Endothelial cell of umbilical vein (primary cell): ENCODE data around the gene SMC5.

Experiments
- EZH2 ChIP-seq: IDR thresholded peaks from 2 replicates; pipeline ENCODE4 v1.6.1; 2012; ENCODE audit warnings: borderline replicate concordance, low read depth, mild to moderate bottlenecking, moderate library complexity, low read length, inconsistent platforms; ENCODE audit not compliant: severe bottlenecking
- FOS ChIP-seq: IDR thresholded peaks from 2 replicates; pipeline ENCODE4 v1.6.1; 2011; ENCODE audit warnings: mild to moderate bottlenecking, low read length, moderate library complexity, borderline replicate concordance; ENCODE audit not compliant: insufficient read depth
- GATA2 ChIP-seq: IDR thresholded peaks from 2 replicates; pipeline ENCODE4 v1.7.0; 2011; ENCODE audit warnings: low read depth, mild to moderate bottlenecking, moderate library complexity, mixed read lengths, low read length; ENCODE audit not compliant: insufficient read length, insufficient read depth
- JUN ChIP-seq: IDR thresholded peaks from 2 replicates; pipeline ENCODE4 v1.6.1; 2011; ENCODE audit warnings: borderline replicate concordance, low read depth; ENCODE audit not compliant: insufficient read length, insufficient read depth
- MYC ChIP-seq: IDR thresholded peaks from one replicate; pipeline ENCODE4 v1.6.1; 2011; ENCODE audit warnings: mild to moderate bottlenecking, low read depth, low read length
- POLR2A ChIP-seq: IDR thresholded peaks from 2 replicates; pipeline ENCODE4 v1.6.1; 2012; ENCODE audit warnings: low read depth, mild to moderate bottlenecking, control low read depth, low read length
- POLR2AphosphoS5 ChIP-seq: IDR thresholded peaks from 2 replicates; pipeline ENCODE4 v1.6.1; 2012; ENCODE audit warnings: low read depth, mild to moderate bottlenecking, control low read depth, low read length, moderate library complexity; ENCODE audit not compliant: insufficient read depth
- TF ChIP-seq, protein P1 (sequence below), 2 donors: IDR thresholded peaks; 1 replicate in 1 of 2; 2 replicates in 1 of 2; pipeline ENCODE4 v1.5.1; 2011; ENCODE audit warnings: low read length in 2 of 2, mild to moderate bottlenecking in 2 of 2, moderate library complexity in 2 of 2, control low read depth in 1 of 2, inconsistent platforms in 1 of 2, low read depth in 1 of 2; ENCODE audit not compliant: insufficient read depth in 1 of 2; ENCODE audit errors: extremely low read depth in 1 of 2
- TF ChIP-seq, protein P2 (sequence below): IDR thresholded peaks from 2 replicates; pipeline ENCODE4 v1.6.1; 2011; ENCODE audit not compliant: insufficient read depth, insufficient read length

DNA sequence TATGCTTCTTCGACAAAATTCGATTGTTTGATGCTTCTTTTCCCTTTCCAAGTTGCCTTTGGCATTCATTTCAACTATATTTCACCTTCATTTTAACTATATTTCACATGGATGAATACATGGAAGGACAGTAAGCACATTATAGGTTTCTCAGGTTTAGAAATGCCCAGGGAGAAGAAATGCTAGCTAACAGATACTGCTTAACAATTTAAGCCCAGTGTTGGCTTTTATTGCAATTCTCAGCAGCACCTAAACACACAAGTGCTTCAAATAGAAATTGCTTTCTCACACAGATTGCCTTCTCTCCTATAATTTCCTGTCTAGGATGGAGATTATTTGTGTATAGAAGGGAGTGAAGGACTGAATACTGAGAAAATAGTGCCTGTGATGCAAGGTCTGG, 30.2 kb upstream of the SMC5 start:
- TF ChIP-seq, protein P1, sequence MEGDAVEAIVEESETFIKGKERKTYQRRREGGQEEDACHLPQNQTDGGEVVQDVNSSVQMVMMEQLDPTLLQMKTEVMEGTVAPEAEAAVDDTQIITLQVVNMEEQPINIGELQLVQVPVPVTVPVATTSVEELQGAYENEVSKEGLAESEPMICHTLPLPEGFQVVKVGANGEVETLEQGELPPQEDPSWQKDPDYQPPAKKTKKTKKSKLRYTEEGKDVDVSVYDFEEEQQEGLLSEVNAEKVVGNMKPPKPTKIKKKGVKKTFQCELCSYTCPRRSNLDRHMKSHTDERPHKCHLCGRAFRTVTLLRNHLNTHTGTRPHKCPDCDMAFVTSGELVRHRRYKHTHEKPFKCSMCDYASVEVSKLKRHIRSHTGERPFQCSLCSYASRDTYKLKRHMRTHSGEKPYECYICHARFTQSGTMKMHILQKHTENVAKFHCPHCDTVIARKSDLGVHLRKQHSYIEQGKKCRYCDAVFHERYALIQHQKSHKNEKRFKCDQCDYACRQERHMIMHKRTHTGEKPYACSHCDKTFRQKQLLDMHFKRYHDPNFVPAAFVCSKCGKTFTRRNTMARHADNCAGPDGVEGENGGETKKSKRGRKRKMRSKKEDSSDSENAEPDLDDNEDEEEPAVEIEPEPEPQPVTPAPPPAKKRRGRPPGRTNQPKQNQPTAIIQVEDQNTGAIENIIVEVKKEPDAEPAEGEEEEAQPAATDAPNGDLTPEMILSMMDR (IDR thresholded peaks at IDR 0.05; ENCODE audit: extremely low read depth in 1 of 2, insufficient read depth in 1 of 2, low read depth in 1 of 2, low read length in 2 of 2), result no peak
- TF ChIP-seq POLR2AphosphoS5, result no peak
- TF ChIP-seq POLR2A, result no peak
- TF ChIP-seq EZH2, result no peak
- no peak for TF ChIP-seq JUN
- TF ChIP-seq, protein P2, sequence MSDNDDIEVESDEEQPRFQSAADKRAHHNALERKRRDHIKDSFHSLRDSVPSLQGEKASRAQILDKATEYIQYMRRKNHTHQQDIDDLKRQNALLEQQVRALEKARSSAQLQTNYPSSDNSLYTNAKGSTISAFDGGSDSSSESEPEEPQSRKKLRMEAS, result no peak
- no peak for TF ChIP-seq MYC
- TF ChIP-seq FOS, result no peak
- TF ChIP-seq GATA2, result no peak
